Left ventricle myocardium inferior (tissue), 1 donor: ENCODE measurements around the gene SINHCAF. TPM values are rescaled to one million over a fixed set of nuclear protein-coding genes. Genes with fewer than 3 reads are reported as not detected.

ENCODE experiments used
- DNase-seq: peaks from one replicate; pipeline ENCODE4 v3.0.0-alpha.2; 2020
- H3K27ac ChIP-seq: fragments of 200-600 bp; replicated peaks from 2 replicates; pipeline ENCODE4 v1.8.0; 2021
- H3K27me3 ChIP-seq: fragments of 200-600 bp; 2 replicates; pipeline ENCODE4 v1.8.0; 2021; ENCODE audit warnings: low read depth
- H3K36me3 ChIP-seq: fragments of 200-600 bp; 2 replicates; pipeline ENCODE4 v1.8.0; 2021
- H3K4me1 ChIP-seq: fragments of 200-600 bp; 2 replicates; pipeline ENCODE4 v1.8.0; 2021
- H3K4me3 ChIP-seq: fragments of 200-600 bp; 2 replicates; pipeline ENCODE4 v1.8.0; 2021; ENCODE audit warnings: mild to moderate bottlenecking, moderate library complexity
- H3K9me3 ChIP-seq: fragments of 200-600 bp; replicated peaks from 2 replicates; pipeline ENCODE4 v1.8.0; 2021
- intact Hi-C: fragments of 100-400 bp; cut with micrococcal nuclease; formaldehyde crosslinking; loops from one replicate; pipeline ENCODE4 v1.11.0; 2022
- total RNA-seq: library from RNA; stranded (reverse); fragmentation: NEBNext Ultra II Directional; extraction: Animal tissue kit (Norgen Biotek cat#: 25700); gene quantifications from one replicate; pipeline ENCODE4 v1.2.1, GENCODE V29; 2021
- TF ChIP-seq, protein P1 (sequence below): fragments of 200-600 bp; IDR thresholded peaks from 2 replicates; pipeline ENCODE4 v1.8.0; 2021; ENCODE audit warnings: antibody characterized with exemption, mild to moderate bottlenecking, borderline replicate concordance
- donor health status: DM: no; HTN: yes; CAD: no; lungs with severe emphysema.

SINHCAF gene
- total RNA-seq, 1 donor from 2014 or later: 6.6 TPM

DNA sequence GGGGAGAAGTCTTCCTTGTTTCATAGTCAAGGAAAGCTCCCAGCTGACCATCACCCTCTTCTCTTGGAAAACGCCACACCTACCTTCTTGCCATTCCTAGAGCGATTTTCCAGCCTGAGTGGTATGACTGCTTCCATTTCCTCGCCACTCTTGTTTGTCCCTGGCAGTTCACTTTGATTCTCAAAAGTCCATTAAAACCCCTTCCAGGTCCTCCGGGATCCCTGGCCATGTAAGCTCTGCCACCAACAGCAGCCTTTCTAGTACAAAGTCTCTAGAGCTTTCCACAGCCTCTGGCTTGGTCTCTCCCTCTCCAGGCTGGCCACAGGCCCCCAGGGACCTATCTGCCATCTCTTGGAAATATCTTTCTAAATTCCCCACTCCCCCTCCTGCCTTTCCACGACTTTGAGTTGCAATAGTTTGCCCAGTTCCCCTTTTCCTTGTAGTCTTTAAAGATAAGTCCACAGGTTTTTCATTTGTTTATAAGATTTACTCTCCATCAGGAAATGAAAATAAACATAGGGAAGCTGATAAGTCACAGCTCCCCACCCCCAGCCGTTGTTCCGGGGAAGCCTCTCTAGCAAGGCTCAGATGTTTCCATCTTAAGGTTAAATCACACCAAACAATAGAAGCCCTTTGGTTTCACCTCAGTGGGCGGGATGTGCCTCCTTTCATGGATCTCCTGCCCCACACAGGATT lies 42.9 kb upstream of the SINHCAF start:
- Histone ChIP-seq H3K9me3 (no peaks in the 10 kb centered on the region), H3K4me3 (no peak overlapping the region), H3K4me1 (peaks cover 12% of the 10 kb centered on the region), H3K27ac (no peak overlapping the region), H3K36me3 (no peaks in the 10 kb centered on the region), H3K27me3 (no peaks in the 10 kb centered on the region)
- intact Hi-C loops: no loop called here
- no peak for DNase-seq
- TF ChIP-seq, protein P1, sequence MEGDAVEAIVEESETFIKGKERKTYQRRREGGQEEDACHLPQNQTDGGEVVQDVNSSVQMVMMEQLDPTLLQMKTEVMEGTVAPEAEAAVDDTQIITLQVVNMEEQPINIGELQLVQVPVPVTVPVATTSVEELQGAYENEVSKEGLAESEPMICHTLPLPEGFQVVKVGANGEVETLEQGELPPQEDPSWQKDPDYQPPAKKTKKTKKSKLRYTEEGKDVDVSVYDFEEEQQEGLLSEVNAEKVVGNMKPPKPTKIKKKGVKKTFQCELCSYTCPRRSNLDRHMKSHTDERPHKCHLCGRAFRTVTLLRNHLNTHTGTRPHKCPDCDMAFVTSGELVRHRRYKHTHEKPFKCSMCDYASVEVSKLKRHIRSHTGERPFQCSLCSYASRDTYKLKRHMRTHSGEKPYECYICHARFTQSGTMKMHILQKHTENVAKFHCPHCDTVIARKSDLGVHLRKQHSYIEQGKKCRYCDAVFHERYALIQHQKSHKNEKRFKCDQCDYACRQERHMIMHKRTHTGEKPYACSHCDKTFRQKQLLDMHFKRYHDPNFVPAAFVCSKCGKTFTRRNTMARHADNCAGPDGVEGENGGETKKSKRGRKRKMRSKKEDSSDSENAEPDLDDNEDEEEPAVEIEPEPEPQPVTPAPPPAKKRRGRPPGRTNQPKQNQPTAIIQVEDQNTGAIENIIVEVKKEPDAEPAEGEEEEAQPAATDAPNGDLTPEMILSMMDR: no peak

DNA sequence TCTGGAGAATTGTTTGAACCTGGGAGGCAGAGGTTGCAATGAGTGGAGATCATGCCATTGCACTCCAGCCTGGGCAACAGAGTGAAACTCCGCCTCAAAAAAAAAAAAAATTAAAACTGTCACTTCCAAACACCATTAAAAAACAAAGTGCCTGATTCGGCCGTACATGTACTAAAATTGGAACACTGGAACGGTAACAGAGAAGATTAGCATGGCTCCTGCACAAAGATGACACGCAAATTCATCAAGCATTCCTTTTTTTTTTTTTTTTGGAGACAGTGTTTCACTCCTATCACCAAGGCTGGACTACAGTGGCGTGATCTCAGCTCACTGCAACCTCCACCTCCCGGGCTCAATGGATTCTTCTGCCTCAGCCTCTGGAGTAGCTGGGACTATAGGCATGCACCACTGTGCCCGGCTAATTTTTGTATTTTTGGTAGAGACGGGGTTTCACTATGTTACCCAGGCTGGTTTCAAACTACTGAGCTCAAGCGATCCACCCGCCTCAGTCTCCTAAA lies 40.2 kb upstream of the SINHCAF start:
- Histone ChIP-seq H3K36me3 (no peaks in the 10 kb centered on the region), H3K27me3 (peaks cover under 1% of the 10 kb centered on the region), H3K9me3 (no peaks in the 10 kb centered on the region), H3K27ac (no peak overlapping the region), H3K4me1 (peaks cover 11% of the 10 kb centered on the region), H3K4me3 (no peak overlapping the region)
- intact Hi-C loops: no loop called here
- TF ChIP-seq, protein P1: no peak
- no peak for DNase-seq

DNA sequence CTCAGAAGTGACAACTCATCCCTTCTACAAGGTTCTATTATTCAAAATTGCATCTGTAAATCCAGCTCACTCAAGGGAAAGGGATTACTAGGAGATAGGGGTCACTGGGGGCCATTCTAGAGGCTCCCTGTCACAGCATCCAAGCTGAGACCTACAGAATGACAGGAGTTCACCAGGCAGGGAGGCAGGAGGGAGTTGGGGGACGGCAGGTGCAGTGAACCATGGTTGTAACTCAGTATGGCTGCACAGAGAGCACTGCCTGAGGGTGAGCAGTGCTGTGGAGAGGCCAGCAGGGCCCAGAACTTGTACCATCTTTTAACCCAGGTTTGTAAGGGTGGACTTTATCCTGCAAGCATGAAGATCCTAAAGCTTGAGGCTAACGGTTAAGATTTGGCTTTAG lies 37.9 kb upstream of the SINHCAF start:
- Histone ChIP-seq H3K9me3 (no peaks in the 10 kb centered on the region), H3K4me1 (no peaks in the 10 kb centered on the region), H3K27me3 (peaks cover 8% of the 10 kb centered on the region), H3K36me3 (no peaks in the 10 kb centered on the region), H3K27ac (no peak overlapping the region), H3K4me3 (no peak overlapping the region)
- DNase-seq: no peak
- TF ChIP-seq, protein P1: no peak
- intact Hi-C loops: no loop called here

DNA sequence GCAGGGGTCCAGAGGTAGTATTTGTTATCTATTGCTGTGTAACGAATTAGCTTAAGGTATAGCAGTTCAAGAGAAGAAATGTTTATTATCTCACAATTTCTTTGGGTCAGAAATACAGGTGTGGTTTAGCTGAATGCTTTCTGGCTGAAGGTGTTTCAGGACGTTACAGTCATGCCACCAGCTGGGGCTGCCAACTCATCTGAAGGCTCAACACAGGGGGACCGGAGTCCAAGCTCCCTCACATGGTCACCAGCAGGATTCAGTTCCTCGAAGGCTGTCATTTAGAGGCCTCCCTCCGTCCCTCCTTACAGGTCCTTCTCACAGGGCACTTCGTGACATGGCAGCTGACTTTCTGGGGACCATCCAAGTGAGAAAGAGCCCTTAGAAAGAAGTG lies 37.5 kb upstream of the SINHCAF start:
- H3K4me3 ChIP-seq: no peak overlapping the region
- intact Hi-C loops: no loop called here
- H3K9me3 ChIP-seq: no peaks in the 10 kb centered on the region
- H3K36me3 ChIP-seq: no peaks in the 10 kb centered on the region
- H3K27me3 ChIP-seq: peaks cover 8% of the 10 kb centered on the region
- TF ChIP-seq, protein P1: no peak
- no peak overlapping the region for H3K27ac ChIP-seq
- DNase-seq: no peak
- H3K4me1 ChIP-seq: no peaks in the 10 kb centered on the region

DNA sequence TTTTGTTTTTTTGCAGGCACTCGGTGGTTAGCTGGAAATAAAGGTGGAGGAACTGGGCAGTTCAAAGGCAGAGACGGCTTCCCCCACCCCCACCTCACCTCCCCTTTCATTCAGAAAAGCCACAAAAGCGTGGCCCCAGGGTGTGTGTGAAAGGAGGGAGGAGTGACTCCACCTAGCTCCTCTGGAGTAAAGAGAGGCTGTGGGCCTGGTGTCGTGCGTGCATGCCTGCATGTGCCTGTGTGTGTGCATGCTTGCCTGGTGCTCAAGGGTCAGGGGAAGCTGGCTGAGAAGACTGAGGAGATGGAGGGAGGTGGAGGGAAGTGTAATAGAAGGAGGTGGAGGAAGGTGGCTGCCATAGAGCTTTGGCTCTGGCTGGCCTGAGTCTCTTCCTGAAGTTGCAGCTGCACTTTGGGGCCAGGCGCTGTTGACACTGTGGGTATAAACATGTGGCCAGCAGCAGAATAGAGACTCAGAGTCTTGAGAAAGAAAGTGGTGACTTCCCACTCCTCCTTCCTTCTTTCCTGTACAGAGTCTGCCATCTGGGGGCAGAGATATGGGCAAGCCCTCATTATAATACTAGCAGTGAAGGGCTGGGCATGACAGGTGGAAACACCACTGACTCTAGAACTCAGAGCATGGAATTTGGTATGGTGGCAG lies 36.9 kb upstream of the SINHCAF start:
- TF ChIP-seq, protein P1: no peak
- intact Hi-C loops: no loop called here
- Histone ChIP-seq H3K27ac (no peak overlapping the region), H3K4me1 (no peaks in the 10 kb centered on the region), H3K9me3 (no peaks in the 10 kb centered on the region), H3K4me3 (no peak overlapping the region), H3K36me3 (no peaks in the 10 kb centered on the region), H3K27me3 (peaks cover 8% of the 10 kb centered on the region)
- no peak for DNase-seq
